Progenitor cell of endocrine pancreas (in vitro differentiated cells): ENCODE results near the gene LSM3. TPM values are rescaled to one million over a fixed set of nuclear protein-coding genes. Genes with fewer than 3 reads are reported as not detected.
"Not testable (repeated sequence)": the region's sequence is repeated elsewhere in the genome, so short reads cannot be mapped to it uniquely, and the experiment has no call there.

Experiments
- DNase-seq: peaks from one replicate; pipeline ENCODE4 v3.0.0; 2021; ENCODE audit warnings: low spot score; ENCODE audit not compliant: unreplicated experiment
- H3K27ac Mint-ChIP-seq: 2 replicates; pipeline ENCODE4 v1.8.0; 2021; ENCODE audit warnings: mild to moderate bottlenecking, moderate library complexity, mixed read lengths
- H3K27me3 Mint-ChIP-seq: 2 replicates; pipeline ENCODE4 v1.8.0; 2021; ENCODE audit warnings: mixed read lengths
- H3K36me3 Mint-ChIP-seq: 2 replicates; pipeline ENCODE4 v1.8.0; 2022; ENCODE audit warnings: mixed read lengths; ENCODE audit not compliant: insufficient read depth
- H3K4me1 Mint-ChIP-seq: 2 replicates; pipeline ENCODE4 v1.8.0; 2021; ENCODE audit warnings: low read depth, mixed read lengths
- H3K4me3 Mint-ChIP-seq: 2 replicates; pipeline ENCODE4 v1.8.0; 2021; ENCODE audit warnings: low read depth, mild to moderate bottlenecking, moderate library complexity, mixed read lengths
- H3K9me3 Mint-ChIP-seq: 2 replicates; pipeline ENCODE4 v1.8.0; 2021; ENCODE audit warnings: low read depth, mixed read lengths
- CTCF ChIP-seq: fragments of 200-600 bp; sonication (generic); IDR thresholded peaks from one replicate; pipeline ENCODE4 v1.5.0; 2021; ENCODE audit warnings: antibody characterized with exemption, mild to moderate bottlenecking; ENCODE audit not compliant: unreplicated experiment
- total RNA-seq: library from RNA; stranded (reverse); gene quantifications from 2 replicates; pipeline ENCODE4 v1.2.1, GENCODE V29; 2021

LSM3 gene
- total RNA-seq, 1 donor from 2014 or later = 13.2 TPM

GRCh38 chr3:14228681-14229470 is 50.3 kb downstream of the LSM3 start:
- Mint-ChIP-seq H3K4me3 (no peak overlapping the region), H3K27me3 (peaks cover 20% of the 10 kb centered on the region), H3K4me1 (peaks cover 43% of the 10 kb centered on the region), H3K36me3 (no peaks in the 10 kb centered on the region), H3K27ac (peak overlapping the region; percentile 15), H3K9me3 (peaks cover 4% of the 10 kb centered on the region)
- no peak for TF ChIP-seq CTCF
- no peak for DNase-seq

GRCh38 chr3:14229695-14230094 is 51.1 kb downstream of the LSM3 start:
- not testable (repeated sequence) for H3K9me3 Mint-ChIP-seq, DNase-seq, H3K27ac Mint-ChIP-seq, H3K4me3 Mint-ChIP-seq, H3K36me3 Mint-ChIP-seq
- peaks cover 41% of the 10 kb centered on the region for H3K4me1 Mint-ChIP-seq
- H3K27me3 Mint-ChIP-seq = peaks cover 20% of the 10 kb centered on the region

GRCh38 chr3:14230729-14231128 is 52.1 kb downstream of the LSM3 start:
- Mint-ChIP-seq H3K27me3 (peaks cover 21% of the 10 kb centered on the region), H3K4me3 (no peak overlapping the region), H3K27ac (peak overlapping the region; percentile 60), H3K4me1 (peaks cover 31% of the 10 kb centered on the region), H3K9me3 (peaks cover 4% of the 10 kb centered on the region), H3K36me3 (no peaks in the 10 kb centered on the region)
- no peak for TF ChIP-seq CTCF
- no peak for DNase-seq

- DNase-seq = no peak
- H3K36me3 Mint-ChIP-seq = no peaks in the 10 kb centered on the region
- H3K27ac Mint-ChIP-seq = no peak overlapping the region
- no peak for TF ChIP-seq CTCF
- H3K27me3 Mint-ChIP-seq = peaks cover 26% of the 10 kb centered on the region
- no peak overlapping the region for H3K4me3 Mint-ChIP-seq
- H3K4me1 Mint-ChIP-seq = peaks cover 25% of the 10 kb centered on the region
- H3K9me3 Mint-ChIP-seq = peaks cover 4% of the 10 kb centered on the region
These were observed 52.8 kb downstream of the LSM3 start for GRCh38 chr3:14231145-14231990.

- H3K4me1 Mint-ChIP-seq = peaks cover 22% of the 10 kb centered on the region
- peaks cover 26% of the 10 kb centered on the region for H3K27me3 Mint-ChIP-seq
- H3K36me3 Mint-ChIP-seq = no peaks in the 10 kb centered on the region
- TF ChIP-seq CTCF = no peak
- H3K9me3 Mint-ChIP-seq = peaks cover 4% of the 10 kb centered on the region
- no peak overlapping the region for H3K27ac Mint-ChIP-seq
- no peak for DNase-seq
- no peak overlapping the region for H3K4me3 Mint-ChIP-seq
These were observed 53.4 kb downstream of the LSM3 start for GRCh38 chr3:14231998-14232501.
